ENCODE measurements around the gene SMOC2.

The SMOC2 gene

DNA sequence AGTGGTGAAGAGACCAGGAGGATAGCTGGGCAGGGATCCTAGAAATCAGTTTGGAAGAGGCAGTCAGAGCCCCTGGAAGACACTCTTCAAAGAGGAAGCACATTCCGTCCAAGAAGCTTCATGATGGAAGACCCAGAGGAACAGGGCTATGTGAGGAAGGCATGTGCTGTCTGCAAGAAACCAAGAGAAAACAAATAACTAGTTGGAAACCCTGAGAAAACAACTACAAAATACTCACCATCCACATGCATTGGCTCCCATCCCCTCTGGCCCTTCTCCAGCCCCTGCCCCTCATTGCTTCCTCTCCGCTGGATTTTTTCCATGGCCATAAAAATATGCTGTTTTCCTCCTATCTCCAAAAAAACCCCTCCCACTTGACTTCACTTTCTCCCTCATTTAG, 40.9 kb upstream of the SMOC2 start:
- TF ChIP-seq CTCF (IDR thresholded peaks at IDR 0.05; ENCODE audit: low read depth, low read length), result no peak
- DNase-seq (ENCODE audit: extremely low read depth, low read depth), result no peak

DNA sequence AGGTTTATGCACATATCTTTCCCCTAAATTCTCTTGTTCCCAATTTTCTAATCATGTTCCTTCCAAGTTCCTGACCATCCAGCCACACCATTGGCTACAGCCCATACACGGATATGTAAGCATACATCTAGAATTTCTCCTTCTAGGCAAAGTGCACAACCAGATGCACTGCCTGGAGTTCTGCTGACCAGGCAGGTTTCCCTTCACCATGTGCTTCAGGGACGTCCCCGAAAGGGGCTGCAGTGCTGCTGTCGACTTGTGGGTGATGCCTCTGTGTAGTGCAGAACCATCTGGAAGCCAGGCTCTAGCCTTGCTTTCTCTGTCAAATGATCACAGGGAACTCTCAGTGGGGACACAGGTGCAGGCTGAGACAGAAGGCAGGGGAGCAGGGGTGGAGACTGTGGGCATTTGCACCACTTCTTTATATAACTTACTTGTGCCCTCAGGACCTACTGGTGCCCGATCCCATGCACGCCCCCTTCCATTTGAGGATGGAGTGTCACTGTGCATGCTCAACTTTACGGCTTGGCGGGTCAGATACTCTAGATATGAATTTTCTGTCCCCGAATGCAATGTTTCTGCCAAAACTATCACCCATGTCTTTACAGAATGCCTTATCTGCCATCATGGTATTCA, 37.5 kb upstream of the SMOC2 start:
- no peak for DNase-seq (ENCODE audit: extremely low read depth, low read depth)
- TF ChIP-seq CTCF (IDR thresholded peaks at IDR 0.05; ENCODE audit: low read depth, low read length), result no peak

DNA sequence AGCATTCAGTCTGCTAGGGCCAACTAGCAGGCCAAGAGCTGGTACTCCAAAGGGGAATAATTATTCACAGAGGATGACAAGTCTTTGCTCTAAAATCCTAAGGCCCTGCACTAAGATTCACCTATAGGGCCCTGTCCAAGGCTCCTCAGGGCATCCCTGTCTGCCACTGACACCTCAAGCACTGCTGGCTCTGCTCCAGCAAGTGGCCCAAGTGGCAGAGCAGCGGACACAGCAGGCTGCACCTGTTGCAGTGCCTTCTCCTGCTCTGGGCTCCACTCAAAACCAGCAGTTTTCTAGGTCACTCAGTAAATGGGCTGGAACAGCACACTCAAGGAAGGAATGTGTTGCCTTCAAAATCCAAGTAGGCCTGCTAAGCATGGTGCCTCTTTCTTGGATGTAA, 36.4 kb upstream of the SMOC2 start:
- no peak for TF ChIP-seq CTCF (IDR thresholded peaks at IDR 0.05; ENCODE audit: low read depth, low read length)
- DNase-seq (ENCODE audit: extremely low read depth, low read depth), result no peak

DNA sequence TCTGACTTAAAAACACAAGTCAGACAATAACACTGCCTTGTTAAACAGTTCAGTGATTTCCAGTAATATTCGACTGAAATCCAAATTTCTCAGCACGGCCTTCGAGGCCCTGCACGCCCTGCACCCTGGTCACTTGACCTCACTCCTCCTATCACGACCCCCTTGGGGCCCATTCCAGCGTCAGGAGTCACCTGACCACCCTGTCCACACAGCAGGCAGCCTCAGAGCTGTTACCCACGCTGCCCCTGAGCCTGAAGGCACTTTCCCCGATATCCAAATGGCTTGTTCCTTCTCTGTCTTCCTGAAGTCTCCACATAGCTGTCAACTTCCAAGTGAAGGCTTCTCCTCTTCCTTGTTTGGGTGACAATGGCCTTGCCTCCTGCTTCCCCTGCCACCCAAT, 33.1 kb upstream of the SMOC2 start:
- DNase-seq (ENCODE audit: extremely low read depth, low read depth), result no peak
- no peak for TF ChIP-seq CTCF (IDR thresholded peaks at IDR 0.05; ENCODE audit: low read depth, low read length)

DNA sequence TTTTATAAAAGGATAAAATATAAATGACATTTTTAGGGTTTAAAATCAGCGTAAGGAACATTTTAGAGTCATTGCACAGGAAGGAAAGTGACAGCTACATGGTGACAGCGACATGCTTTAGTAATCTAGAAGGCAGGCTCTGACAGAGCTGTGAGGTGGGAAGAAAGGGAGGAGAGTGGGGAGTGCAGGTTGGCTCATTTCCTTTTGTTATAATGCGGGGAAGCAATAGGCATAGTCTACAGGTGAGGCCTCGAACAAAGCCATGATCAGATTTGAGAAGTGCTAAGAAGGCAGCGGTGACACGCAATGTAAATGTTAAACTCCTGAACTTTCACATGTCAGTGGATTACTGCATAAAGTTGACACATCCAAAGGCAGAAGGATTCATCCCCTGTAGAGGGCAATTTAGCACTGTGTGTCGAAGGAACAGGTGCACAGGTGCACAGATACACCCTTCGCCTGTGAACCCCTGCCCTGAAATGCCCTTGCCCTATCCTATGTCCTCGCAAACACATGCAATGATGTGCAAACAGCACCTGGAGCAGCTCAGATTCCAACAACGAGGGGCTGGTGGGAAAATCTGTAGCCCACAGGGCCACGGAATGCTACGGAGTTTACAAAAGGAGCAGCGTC, 32.4 kb upstream of the SMOC2 start:
- no peak for TF ChIP-seq CTCF (IDR thresholded peaks at IDR 0.05; ENCODE audit: low read depth, low read length)
- no peak for DNase-seq (ENCODE audit: extremely low read depth, low read depth)

DNA sequence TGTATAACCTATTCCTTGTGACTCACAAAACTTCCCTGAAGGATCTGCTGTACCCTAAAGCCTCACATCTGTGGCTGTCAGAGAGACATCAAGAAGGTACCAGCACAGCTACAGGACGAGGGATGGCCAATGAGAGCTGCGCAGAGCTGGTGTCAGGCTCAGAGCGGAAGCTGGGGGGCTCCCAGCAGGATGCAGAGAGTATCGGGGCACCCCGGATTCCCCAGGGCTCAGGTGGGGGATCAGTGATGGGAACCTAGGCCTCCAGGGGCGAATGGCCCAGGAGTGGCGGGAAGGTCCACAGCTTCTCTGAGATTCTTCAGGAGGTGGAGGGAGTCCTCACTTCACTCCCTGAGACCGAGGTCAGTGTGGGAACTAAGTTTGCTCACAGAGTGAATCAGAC, 30.9 kb upstream of the SMOC2 start:
- TF ChIP-seq CTCF (IDR thresholded peaks at IDR 0.05; ENCODE audit: low read depth, low read length), result no peak
- DNase-seq (ENCODE audit: extremely low read depth, low read depth), result no peak

GRCh38 chr6:168410554-168411011, 30.4 kb upstream of the SMOC2 start:
- no peak for DNase-seq (ENCODE audit: extremely low read depth, low read depth)
- no peak for TF ChIP-seq CTCF (IDR thresholded peaks at IDR 0.05; ENCODE audit: low read depth, low read length)

All from AG09319 (cell line).